HG03196 (cell line): Measurements from ENCODE around the gene SPARCL1.
"Not testable (repeated sequence)": the region's sequence is repeated elsewhere in the genome, so short reads cannot be mapped to it uniquely, and the experiment has no call there.

Experiments used
- ATAC-seq: cut with Tn5 transposase; IDR thresholded peaks from one replicate; pipeline ENCODE4 v1.9.1; 2021; ENCODE audit not compliant: unreplicated experiment

Gene SPARCL1

DNA sequence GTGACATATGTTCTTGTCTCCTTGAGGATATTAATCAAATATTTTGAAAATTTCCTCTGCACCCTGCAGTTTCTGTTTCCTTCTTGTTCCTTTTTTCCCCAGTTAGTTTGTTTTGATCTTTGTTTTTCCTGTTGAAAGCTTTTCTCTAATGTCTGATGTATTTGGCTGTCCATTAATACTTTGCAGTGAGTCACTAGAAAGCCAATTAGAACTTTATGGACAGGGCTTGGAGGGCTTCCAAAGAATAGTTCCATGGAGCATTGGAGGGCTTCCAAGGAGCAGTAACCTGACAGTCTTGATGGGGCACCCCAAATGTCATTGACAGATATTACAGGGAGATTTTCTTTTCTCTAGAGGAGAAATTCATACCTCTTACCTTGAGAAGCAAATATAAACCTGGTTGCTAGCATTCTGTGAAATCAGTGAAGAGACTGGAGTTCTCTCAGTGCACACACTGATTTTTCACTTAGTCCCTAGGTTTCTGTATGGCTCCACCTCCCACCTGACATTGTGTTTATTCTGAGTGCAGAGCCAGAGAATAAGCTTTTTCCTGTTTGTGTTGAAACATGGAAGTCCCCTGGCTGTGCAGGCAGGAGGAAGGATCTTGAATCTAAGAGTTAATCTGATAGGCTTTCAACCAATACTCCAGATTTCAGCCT, 26.5 kb downstream of the SPARCL1 start:
- no peak for ATAC-seq

DNA sequence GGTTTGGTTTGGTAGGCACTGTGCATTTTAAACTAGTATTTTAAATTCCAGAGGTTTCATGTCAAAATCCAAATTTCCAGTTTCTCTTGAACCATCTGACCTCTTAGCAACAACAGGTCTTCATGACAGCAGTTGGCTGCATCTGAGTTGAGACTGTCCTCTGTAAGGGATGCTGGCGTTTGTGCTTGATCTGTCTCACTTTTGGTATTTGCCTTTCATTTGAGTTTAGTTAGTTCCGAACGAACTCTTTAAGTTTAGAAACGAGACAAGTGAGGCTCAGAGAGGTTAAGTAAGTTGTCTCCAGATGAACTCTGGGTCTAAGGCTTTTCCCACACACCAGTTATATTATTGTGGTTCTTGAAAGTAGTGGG, 29.1 kb downstream of the SPARCL1 start:
- ATAC-seq = peak; percentile 37

DNA sequence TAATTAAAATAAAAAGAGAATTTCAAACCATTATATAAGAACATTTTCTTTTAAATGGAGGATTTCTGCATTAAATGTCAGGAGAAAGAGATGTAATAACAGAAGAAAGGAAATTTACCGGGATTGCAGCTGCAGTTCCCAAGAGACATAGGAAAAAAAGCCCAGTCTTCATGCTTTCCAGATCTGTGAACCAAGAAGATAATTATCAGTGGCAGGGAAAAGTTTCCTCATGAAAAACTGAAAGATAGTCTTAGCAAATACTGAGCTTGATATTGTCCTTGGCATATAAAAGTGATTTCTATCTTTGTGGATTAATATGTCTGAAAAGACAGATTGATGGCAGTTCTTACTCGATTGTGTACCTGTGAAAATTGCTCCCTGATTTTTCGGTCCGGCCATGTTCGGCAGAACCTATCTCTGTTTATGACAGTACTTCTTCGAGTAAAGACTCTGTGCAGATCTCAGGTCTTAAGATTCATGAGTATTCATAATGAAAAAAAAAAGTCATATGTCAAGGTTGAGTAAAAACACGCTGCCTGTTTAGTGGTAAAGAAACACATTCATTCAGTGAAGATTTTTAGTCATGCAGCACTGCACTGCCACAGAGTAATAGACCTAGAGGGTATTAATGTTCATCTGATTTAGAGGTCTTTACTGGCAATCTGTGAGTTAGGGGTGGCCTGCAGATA, 29.6 kb downstream of the SPARCL1 start:
- ATAC-seq = peak; percentile 65

DNA sequence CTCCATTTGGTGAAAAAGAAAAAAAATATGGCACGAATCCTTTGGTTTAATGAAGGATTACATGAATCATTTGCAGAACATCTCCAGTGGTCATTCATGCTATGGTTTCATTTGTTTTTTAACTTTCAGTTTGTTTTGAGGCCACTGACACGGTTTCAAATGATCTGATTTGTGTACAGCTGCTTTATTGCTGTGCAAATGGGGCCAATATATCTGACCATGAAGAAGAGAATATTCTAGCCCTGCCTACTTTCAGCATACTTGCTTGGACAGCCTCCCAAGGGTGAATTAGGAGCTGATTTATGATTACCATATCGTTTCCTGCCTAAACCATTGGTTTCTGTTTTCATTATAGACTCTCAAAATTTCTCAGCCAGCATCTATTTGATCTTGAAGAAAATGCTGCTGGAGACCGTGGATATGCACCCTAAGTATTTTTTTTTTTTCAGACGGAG, 30.7 kb downstream of the SPARCL1 start:
- ATAC-seq = peak; percentile 87

DNA sequence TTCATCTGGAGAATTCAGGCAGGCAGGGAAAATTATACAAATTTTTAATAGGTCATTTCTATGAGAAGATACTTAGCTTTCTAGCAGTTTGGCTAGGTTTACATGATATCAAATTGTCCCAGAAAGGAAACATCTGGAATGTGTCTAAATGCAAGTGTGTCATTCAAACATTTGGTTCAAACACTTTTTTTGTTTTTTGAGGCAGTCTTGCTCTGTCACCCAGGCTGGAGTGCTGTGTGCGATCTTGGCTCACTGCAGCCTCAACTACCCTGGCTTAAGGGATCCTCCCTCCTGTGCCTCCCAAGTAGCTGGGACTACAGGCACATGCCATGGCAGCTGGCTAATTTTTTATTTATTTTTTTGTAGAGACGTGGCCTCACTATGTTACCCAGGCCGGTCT, 31.6 kb downstream of the SPARCL1 start:
- ATAC-seq = no peak

DNA sequence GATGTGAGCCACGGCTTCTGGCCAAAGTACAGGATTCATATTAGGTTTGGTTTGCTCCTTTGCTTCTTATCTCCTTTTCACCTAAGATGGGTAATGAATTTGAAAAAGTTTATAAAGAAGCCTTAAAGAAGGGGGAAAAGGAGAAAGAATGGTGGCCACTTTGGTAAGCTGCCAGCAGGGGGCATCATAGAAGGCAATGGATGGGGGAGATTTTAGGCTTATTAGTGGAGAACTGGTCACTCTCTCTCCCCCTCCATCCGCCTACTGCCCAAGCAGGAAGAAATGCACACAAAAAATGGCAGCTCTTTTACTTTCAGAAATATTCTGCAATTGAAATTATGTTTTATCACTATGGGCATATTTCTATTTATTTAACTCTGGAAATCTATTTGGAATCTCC, 32.0 kb downstream of the SPARCL1 start:
- ATAC-seq = no peak

DNA sequence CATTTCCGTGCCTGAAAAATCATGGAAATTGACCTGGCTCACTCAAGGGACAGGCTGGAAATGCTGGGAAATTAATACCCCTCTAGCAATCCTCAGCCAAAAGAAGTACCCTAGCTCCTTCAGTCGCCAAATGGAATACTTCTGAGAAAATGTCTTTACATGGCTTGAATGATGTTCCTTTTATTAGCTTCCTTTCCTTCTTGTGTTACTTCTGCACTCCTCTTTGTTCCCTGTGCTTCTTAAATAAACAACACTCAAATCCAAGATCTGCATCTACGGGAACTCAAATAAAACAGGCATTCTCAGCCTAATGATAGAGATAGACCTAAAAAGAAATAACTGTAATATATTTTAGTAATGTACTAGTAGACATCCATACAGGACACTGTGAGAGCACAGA, 36.1 kb downstream of the SPARCL1 start:
- ATAC-seq = no peak

DNA sequence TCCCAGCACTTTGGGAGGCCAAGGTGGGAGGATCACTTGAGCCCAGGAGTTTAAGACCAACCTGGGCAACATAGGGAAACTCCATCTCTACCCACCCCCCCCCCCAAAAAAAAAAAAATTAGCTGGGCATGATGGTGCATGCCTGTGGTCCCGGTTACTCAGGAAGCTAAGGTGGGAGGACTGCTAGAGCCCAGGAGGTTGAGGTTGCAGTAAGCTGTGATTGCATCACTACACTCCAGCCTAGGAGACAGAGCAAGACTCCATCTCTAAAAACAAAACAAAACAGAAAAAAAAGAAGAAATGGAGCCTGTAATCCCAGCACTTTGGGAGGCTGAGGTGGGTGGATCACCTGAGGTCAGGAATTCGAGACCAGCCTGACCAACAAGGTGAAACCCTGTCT, 37.3 kb downstream of the SPARCL1 start:
- ATAC-seq = not testable (repeated sequence)

DNA sequence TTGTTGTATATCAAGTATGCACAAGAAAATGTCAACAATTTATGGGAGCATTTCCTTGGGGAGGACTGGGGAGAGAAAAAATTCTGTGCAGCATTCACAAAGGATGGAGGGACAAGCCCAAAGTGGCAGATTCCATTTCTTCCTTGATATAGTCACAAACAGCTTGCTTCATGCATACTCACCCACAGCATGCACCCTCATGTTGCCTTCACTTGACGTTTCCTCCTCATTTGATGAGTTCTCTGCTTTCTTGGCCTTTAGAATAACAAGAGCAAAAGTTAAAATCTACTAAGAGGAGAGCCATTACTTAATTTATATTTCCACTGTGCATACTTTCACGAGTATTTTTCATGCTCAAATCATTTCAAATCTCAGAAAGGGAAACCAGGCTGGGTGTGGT, 37.7 kb downstream of the SPARCL1 start:
- ATAC-seq = no peak

DNA sequence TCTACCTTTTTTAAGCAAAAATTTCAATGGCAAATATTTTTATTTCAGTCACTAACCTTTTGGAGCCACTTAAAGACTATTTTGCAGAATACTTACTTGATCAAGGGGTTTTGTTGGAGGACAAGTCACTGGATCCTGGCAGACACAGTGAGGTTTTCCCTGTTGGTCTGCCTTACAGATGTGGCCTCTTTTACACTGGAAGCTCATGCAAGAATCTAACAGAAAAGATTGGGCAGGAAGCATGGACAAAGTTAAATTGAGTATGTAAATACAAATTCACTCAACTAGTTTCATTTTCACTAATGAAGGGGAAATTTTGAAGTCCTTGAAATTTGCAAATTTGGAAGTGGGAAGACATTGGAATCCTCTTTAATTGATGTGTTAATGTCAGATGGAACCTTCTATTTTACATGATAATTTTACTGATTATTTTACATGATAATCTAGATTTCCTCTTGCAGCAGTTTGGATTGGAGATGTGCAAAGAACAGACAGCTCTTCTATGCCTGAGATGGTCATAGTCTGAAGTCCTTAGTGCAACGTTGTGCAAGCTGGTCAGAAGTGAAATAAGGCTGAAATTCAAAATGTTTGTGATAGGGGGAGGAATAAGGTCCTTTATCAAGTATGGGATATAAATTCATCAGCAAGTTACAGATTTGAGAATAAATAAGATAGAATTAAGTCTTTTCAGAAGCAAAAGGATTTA, 38.4 kb downstream of the SPARCL1 start:
- no peak for ATAC-seq

DNA sequence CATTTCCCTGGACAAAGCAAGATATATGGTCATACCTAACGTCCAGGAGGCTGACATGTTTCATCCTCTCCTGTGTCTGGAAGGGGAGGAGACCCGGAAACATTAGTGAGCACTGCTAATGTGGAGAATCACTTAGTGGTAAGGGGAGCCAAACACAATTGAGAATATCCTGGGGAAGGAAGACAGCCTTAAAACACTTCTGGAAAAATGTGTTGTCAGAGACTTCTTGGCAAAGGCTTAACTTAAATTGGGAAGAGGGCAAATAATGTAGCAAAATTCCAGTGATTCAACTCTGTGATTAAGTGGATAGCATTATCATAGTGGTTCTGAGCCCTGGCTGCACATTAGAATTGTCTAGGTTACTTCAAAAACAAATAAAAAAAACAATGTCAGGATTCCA, 39.5 kb downstream of the SPARCL1 start:
- no peak for ATAC-seq

DNA sequence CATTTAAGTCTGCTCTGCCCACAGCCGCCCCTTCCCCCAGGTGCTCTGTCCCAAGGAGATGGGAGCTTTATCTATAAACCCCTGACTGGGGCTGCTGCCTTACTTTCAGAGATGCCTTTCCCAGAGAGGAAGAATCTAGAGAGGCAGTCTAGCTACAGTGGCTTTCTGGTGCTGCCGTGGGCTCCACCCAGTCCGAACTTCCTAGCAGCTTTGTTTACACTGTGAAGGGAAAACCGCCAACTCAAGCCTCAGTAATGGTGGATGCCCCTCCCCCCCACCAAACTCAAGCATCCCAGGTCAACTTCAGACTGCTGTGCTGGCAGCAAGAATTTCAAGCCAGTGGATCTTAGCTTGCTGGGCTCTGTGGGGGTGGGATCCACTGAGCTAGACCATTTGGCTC, 40.5 kb downstream of the SPARCL1 start:
- not testable (repeated sequence) for ATAC-seq

DNA sequence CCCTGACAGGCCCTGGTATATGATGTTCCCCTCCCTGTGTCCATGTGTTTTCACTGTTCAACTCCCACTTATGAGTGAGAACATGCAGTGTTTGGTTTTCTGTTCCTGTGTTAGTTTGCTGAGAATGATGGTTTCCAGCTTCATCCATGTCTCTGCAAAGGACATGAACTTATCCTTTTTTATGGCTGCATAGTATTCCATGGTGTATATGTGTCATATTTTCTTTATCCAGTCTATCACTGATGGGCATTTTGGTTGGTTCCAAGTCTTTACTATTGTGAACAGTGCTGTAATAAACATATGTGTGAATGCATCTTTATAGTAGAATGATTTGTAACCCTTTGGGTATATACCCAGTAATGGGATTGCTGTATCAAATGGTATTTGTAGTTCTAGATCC, 45.9 kb downstream of the SPARCL1 start:
- not testable (repeated sequence) for ATAC-seq

DNA sequence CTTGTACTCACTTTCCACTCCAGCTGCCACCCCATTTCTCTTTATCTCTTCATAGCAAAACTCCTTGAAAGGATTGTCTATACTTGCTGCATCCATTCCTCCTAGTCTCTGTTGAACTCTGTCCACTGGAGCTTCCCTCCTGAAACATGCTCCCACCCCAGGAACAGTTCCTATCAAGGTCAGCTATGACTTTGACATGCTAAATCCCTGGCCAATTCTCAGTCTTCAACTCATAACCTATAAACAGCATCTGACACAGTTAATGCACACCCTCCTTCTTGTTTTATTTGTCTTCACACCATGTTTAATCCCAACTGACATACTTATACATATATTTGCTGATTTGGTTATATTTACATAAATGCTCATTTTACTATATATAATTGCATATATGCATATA, 47.8 kb downstream of the SPARCL1 start:
- no peak for ATAC-seq

DNA sequence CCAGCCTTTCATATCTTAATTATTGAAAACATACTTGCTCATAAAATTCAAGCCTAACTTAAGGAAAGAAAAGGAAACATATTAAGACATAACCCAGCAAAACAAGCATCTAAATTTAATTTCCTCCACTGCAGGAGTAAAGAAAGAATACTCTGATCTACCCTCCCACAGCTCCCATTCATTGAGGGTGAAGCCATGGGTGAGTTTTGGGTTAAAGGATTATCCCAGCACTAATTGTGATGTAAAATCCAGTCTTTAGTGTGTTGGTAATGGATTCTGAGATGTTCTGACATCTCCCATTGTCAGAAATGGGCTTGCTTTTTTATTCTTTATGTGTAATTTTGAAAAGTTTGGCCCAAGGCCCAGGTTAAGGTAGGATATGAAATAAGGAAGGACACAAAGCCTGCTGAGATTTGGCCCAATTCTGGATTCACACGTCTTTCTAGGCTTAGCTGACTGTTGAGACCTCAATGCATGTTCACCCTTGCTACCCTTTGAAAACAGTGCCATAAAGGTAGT, 50.4 kb downstream of the SPARCL1 start:
- no peak for ATAC-seq

DNA sequence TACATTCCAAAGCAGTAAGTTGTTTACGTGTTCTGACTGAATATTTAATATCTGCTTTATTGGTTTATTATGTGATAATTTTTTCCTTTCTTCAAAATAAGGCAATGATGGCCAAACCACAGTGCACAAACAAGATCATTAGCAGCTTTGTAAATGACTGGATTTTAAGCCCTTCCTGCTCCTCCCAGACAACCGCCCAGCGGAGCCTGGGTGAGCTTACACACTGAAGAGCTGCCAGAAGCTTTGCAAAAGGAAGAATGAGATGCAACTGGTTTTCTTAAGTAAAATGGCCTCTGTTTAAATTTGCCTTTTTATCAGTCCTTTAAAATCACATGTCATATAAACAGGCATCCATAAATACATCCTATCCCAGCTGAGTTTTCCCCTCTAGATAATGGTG, 52.2 kb downstream of the SPARCL1 start:
- ATAC-seq = no peak

DNA sequence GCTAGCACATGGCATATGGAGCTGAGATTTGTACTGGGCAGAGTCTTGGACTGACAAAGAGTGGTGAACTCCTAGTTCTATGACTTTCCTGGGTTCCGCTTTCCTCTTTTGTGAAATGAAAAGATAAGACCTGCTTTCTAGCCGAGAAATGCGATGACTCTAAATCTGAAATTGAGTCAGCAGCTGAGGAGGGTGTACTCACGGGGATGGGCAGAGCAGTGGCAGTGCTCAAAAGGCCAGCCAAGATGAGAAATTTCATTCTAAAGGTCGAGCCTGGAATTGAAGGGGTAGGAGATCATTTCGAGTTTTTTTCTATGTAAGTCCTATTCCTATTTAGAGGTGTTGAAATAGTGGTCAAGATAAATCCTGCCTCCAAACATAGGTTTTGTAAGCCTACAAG, 59.8 kb downstream of the SPARCL1 start:
- no peak for ATAC-seq

DNA sequence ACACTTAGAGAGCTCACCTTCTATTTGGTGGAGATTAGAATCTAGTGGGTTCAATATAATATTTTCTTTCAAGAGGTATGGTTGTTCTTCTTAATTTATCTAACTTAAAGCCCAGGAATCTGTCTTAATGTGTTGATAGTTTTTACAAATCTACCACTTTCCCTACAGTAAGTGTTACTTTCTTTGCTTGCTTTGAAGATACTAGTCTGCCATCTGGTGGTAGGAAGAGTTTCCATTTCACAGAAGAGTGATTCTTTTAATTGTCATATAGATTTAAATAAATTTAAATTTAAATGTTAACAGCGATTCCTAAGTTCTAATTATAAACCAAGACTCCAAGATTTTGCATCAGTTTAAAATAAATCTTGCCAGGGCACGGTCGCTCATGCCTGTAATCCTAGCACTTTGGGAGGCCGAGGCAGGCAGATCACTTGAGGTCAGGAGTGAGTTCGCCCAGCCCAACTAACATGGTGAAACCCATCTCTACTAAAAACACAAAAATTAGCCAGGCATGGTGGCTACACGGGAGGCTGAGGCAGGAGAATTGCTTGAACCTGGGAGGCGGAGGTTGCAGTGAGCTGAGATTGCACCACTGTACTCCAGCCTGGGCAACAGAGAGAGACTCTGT, 63.3 kb downstream of the SPARCL1 start:
- ATAC-seq = no peak

DNA sequence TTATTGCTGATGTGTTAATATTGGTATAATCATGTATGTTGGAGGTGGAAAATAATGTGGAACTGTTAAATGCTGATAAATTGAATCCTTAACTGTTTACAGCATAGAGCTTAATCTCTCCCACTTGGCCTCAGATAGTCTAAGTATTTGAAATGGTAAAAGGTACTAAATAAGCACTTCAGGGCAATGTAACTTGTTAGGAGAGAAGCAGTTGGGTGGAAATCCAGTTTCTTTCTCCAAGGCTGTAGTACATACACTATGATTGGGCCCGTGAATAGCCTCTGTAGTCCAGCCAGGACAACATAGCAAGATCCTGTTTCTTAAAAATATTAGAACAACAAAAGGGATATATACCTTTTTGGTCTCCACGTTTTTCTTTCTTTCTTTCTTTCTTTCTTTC, 67.1 kb downstream of the SPARCL1 start:
- no peak for ATAC-seq

DNA sequence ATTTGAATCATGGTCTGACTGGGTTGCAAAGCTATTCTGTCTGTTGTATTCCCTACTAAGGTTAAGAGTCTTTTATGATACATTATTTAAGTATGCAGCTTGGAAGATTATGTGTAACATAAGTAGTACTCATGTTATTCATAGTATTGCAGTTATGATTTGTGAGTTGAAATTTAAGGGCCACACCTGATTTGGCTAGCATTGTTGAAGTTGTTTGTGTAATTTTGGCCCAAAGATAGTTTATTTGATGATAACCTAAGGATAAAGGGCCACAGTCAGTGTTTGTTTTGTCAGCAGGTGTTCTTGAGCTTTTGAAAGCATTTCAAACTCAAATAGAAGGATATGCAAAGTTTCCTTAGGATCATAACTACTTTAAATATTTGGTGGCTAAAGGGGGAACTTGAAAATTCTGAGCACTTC, 67.9 kb downstream of the SPARCL1 start:
- ATAC-seq = no peak

DNA sequence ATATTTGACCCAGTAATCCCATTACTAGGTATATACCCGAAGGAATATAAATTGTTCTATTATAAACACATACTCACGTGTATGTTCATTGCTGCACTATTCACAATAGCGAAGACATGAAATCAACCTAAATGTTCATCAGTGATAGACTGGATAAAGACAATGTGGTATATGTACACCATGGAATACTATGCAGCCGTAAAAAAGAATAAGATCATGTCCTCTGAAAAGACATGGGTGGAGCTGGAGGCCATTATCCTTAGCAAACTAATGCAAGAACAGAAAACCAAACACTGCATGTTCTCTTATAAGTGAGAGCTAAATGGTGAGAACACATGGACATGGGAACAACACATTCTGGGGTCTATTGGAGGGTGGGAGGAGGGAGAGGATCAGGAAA, 70.3 kb downstream of the SPARCL1 start:
- no peak for ATAC-seq

DNA sequence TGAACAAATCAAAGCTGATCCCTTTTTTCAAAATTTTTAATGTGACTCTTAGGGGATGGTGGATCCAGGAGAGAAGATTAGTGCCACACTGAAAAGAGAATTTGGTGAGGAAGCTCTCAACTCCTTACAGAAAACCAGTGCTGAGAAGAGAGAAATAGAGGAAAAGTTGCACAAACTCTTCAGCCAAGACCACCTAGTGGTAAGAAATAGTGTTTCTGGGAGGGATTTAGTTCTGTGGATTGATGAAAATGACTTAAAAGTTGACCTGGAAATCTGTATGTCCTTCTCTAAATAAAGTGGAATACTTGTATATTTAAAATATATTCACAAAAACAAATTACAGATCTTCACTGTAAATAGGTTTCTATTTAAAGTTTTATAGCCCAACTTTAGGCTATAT, 77.6 kb downstream of the SPARCL1 start:
- no peak for ATAC-seq
